HG03460 (cell line): ENCODE results near the gene OR2AE1.

Experiments
- ATAC-seq: cut with Tn5 transposase; IDR thresholded peaks from one replicate; pipeline ENCODE4 v1.9.1; 2021; ENCODE audit not compliant: unreplicated experiment

Gene OR2AE1

DNA sequence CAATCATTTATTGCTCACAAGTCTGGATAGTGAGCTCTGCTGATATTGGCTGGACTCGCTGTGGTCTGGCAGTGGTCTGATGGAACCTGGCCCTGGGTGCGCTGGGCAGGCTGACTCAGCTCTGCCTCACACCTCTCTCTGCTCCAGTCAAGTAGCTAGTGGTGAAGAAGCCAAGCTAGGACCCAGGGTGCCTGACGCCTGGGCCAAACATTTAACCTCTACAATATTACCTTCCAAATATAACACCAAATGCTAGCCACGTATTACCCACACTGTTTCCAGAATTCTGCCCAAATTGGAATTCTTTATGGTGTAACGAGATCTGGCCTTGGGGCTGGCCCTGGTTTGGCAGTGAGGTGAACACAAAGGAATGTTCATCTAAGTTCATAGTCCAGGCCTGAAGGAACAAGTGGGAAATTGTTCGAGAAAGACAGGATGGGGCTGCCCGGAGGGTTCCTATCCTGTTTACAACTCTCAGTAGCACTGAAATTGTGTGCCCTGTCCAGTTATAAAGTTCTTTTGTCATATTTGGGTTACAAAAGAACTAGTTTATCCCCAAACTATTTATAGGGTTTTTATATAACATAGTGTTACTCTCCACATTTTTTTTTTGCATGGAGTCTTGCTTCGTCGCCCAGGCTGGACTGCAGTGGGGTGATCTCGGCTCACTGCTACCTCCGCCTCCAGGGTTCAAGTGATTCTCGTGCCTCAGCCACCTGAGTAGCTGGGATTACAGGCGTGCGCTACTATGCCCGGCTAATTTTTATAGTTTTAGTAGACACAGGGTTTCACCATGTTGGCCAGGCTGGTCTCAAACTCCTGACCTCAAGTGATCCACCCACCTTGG lies 16.3 kb downstream of the OR2AE1 start:
- ATAC-seq, result no peak

DNA sequence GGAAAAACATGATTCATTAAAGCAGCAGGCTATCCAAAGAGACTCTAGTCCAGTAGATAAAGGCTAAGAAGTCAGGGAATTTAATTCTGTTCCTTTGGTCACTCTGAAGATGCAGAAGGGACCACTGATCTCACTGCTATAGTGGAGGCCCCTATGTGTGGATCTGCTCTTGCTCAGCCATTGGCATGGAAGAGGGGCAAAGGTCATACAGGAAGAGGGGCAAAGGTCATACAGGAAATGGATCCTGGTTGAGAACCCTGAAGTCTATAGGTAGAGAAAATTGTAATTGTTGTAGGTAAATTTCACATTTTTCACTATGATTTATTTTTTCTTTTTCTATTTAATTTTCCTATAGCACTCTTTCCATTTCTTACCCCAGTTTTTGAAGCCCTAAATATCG lies 21.6 kb downstream of the OR2AE1 start:
- no peak for ATAC-seq

DNA sequence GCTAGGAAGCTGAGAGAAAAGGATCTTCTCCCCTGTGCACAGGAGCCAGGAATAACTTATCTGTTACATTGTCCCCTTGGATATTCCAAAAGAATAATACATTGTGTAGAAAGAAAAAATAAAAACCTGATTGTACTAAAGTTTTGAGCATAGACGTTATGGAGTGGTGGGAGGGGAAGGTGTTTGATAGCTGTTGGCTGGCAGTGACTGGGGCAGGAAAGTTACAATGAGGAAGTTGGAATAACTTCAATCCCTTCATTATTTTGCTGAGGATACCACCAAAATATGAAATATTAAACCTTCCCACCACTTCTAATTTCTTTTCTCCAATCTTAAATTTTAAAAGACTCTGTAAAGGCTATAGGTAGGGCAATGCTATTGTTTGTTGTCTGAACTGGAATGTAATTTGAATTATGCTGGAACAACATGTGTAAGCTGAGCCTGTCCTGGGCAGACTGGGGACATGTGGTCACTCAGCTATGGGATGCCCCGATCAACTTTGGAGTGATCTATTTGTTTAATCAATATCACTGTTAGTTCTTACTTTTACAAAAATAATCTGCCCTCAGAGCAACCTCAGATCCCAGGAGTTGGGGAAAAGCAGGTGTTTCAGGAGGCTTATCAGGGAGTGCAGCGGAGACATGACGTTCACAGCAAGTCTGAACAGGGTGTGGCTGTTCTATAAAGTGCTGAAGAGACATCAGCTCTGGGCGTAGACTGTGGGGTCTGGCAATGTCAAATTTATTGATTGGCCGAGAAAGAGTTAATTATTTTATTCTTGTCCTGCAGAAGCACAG lies 28.2 kb downstream of the OR2AE1 start:
- no peak for ATAC-seq

DNA sequence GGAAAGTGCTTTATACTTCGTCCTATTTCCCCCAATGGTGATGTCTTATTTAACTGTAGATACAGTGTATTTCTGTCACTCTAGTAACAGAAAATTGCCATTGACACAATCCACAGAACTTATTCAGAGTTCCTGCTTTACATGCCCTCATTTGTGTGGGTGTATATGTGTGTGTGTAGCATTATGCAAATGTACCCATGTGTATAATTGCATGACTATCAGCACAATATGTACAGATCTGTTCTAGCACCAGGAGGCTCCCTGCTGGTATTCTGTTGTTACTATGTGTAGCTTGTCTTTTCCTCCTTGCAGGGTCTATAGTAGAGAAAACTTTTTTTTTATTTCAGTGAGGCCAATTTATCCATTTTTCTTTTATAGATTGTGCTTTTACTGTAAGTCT lies 32.5 kb downstream of the OR2AE1 start:
- ATAC-seq, result no peak

DNA sequence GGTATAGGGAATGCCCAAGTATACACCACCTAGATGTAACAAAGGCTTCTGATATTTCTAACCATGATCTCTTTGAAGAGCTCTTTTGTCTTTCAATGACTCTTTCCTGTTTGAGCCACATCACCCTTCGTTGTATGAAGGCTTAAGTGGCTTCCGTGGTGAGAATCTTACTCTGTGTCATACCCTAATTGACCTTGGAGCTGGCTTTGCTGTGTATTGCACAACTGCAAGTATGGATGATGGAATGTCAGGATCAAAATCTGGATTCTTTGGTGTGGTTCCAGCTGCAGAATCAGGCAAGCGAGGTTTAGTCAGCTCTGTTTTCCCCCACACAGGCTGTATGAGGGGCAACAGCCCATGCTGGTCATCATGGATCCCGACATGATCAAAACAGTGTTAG lies 33.0 kb downstream of the OR2AE1 start:
- no peak for ATAC-seq

DNA sequence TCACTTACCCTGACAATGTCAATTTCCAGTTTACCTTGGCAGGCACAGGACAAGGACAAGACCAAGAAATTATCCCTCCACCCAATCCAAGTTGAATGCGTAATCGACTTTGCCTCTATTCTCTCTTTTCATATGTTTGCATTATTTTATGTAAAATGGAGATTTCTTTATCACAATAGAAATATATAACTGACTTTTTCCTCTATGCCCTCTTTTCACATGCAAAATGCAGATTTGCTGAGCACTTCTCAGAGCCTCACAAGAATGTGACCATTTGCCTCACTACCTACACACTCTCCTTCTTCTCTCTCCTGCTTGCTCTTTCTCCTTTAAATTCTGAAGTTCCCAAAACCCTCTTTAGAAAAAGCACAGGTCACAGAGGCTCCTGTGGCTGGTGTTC lies 33.9 kb downstream of the OR2AE1 start:
- no peak for ATAC-seq

DNA sequence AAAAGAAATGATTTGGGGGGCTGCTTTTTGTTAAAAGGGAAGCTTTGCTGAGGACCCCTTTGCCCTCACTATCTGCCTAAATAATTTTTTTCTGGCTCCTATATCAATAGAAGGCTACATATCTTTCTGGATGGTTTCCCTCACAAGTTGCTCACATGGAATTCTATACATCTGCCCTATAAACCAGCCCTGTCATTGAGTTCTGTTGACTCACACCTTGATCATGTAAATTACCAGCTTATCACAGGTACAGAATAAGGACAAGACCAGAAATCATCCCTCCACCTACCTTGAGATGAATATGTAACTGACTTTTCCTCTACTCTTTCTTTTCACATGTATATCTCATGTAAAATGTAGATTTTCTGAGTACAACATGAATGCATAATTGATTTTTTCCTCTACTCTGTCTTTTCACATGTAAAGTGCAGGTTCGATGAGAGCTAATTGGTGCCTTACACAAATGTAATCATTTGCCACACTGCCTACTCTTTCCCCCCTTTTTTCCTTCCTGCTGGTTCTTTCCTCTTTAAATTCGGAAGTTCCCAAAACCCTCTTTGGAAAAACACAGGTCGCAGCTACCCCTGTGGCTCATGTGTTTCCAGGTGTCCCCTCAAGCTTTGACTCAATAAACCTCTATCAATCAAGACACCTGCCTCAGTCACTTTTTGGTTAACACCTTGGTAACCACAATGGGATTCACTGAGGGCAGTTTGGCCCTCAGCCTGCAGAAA lies 36.5 kb downstream of the OR2AE1 start:
- no peak for ATAC-seq

DNA sequence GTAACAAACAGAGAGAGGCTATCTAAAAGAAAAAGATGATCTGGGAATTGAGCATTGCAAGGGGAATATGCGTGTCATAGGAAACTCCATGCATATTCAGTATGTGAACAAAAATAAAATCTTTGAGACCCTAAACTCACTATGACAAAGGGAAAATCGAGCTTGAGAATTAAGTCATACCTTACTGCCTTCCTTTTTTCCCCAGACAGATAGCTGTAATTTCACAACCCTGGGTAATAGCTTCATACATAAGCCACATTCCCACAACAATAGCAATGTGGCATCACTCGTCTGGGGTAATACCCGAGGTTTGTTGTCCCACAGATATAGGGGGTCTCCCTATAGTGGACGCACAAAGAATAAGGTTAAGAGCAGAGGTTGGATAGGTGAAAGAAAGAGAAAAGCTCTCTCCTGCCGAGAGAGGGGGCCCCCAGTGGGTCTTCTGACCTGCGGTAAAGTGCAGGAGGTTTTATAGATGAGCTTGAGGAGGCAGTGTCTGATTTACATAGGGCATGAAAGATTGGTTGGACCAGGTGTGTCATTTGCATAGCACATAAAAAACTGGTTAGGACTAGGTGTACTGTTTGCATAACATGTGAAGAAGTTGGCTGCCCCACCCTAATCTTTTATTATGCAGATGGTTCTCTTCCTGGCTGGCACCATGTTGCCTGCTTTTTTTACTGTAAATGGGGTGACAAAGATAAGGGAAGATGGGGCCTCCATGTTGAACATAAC lies 37.4 kb downstream of the OR2AE1 start:
- no peak for ATAC-seq

DNA sequence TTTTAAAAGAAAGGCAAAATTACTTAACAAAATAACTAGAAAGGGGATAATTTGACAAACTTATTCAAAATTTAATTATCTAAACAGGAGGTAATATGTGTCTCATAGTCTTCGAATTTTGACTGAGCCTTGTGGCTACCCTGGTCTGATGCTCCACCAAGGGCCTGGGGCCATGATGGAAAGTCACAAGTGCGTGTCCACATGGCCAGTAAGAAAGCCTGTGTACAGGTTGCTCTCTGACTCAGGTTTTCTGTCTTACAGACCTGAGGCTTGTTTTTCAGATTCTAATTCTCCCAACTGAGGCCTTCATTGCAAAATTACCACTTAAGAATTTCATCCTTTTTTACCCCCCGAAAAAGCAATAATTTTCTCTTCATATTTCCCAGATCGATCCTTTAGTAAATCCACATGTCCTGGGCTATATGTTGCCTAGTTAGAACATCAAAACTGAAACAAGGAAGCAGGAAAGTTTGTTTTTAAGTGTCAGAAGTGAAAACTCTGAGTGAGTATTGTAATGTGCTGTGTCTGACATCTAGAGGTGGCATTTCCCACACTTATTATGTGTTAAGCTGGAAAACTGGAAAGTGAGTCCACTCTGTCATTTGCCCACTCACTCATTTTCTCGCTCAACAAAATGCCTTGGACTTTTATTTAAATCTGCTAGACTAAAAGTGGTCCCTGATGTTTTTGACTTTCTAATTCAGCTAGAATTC lies 39.0 kb downstream of the OR2AE1 start:
- no peak for ATAC-seq

DNA sequence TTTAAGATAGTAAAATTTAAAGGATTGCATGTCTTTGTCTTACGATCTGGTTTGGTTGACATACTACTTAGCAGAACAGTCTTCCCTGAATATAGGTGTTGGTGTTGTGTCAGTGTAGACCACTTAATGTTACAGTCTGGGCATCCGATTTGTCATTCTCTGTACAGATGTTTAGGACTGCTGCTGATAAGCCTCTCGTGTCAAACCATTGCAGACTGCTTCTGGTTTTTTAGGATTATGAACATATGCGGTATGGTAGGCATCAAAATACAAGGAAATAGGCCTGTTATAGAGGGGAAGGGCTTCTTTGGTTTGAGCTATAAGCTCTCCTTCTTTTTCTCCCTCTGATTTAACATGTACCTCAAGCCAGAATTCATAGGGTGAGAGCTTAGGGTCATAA lies 41.6 kb downstream of the OR2AE1 start:
- ATAC-seq, result no peak

DNA sequence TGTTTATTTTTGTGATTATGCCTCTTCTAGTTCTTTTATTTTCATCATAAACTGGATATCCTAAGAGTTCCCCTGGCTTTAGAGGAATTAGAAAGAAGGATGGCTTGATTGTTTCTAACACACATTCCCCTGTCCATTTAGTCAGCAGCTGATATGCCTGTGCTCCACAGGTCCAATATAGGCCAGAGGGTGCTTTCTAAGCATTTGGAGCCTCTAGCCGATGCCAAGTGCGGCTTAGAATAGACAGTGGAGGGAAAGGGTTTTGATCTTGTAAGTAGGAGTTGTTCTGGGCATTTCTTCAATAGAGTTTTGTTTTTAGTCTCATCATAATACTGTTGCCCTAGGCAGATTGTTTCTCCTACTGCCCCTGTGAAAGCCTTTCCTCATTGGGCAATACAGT lies 42.5 kb downstream of the OR2AE1 start:
- ATAC-seq, result no peak

DNA sequence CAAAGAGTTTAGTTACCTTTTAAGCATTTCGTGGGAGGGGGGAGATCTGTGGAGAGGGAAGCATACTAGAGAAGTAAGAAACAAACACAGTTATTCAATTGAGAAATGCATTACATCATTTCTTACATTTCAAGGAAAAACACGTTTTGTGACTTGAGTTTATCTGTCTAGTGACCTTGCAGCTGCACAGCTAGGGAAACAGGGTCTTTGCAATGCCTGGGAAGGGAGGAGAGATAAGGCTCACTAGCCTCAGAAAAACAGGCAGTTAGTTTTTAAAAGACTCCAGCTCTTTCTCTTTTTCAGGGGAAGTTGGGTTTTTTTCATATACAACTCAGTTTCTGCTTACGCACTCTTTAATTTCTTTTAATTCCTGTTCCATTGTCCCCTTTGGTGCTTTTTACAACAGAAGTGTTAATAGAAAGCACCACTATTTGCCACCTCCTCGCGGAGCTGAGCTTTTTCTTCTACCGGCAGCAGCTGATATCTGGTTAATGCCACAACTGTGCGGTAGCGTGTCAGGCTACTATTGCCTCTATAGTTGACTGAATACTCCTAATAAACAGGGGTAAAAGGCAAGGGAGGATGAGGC lies 43.5 kb downstream of the OR2AE1 start:
- no peak for ATAC-seq

DNA sequence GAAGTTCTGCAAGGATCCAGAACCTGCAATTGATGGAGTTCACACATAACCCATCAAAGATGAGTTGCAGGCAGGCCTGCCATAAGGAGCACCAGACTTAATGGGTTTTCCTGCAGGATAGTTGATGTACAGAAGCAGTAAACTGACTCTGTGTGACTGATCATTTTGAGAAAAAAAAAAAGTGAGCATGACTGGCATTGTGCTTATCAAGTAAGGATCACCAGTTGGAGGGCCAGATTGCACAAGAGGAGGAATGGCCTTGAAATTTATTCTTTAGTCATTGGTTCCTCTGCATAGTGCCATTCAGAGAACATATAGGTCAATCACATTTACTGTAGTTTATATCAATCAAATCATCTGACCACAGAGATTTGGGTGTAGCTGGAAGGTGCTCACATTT lies 45.2 kb downstream of the OR2AE1 start:
- ATAC-seq, result no peak

DNA sequence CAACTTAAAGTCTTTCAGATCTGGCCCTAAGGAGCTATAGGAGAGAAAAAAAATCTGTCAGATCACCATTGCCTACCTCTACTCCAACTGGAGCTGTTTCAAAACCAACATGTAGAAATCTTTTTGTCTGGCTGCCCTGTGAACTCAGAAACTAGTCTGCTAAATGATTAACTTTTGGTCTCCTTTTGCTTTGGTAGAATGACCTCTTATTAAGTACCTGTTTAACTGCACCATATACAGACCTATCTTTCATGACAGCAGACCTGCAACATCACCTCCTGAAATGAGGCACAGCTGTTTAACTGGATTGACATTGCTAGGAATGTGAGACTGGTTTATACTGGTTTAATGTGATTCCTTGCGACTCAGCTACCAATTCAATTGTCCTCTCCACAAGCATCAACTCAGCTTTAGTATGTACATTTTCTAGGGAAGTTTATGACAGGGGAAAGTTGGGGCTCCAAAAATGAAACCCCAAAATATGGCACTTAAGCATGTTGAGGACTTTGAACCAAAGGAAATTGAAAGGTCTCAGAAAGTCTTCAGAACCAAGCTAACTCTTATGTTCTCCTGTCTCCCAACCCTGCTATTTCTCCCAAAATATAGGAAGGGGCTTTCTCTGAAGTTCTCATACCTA lies 47.2 kb downstream of the OR2AE1 start:
- peak; percentile 64 for ATAC-seq

DNA sequence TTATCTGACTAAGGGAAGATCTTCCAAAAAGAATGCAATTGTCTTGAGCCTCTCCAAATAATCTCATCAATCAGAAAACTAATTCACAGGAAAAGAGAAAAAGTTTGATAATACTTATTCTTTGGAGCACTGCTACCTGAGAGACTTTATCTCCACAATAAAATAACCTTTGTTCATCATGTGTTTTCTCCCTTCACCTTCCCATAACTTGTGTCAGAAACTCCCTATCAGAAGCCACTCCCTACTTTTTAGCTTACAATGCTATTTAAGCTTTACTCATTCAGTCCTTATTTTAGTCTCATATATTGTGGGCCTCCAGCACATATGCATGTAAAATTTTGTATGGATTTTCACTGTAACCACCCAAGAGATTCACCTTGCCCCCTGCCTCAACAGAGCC lies 48.0 kb downstream of the OR2AE1 start:
- no peak for ATAC-seq

DNA sequence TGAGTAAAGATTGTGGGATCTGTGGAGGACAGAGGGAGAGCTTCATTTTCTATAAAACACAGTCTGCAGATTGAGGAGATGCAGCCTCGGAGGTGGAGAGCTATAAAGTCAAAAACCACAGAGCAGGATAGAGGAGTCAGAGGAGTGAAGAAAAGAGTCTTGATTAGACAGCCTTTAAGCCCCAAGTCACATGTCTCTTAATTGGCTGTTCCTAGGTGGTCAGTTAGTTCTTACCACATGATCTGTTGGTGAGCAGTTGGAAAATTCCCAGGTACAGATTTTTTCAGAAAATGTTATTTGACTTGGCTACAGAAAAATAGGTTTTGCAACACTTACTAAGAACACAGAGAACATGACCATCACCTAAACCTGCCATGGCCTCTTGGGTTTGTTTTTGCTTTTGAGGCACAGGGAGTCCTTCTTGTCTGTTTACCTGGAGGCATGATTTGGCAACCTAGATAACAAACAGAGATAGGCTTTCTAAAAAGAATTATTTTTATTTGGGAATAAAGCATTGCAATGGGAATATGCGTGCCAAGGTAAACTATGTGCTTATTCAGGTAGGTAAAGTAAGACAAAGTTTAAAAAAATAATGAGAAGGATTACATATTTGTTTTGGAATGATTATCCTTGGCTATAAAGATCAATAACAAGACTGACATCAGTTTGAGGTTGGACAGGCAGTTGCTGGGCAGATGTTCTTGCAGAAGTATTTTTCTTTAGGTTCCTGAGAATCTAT lies 49.6 kb downstream of the OR2AE1 start:
- ATAC-seq, result no peak
